Islet of Langerhans (tissue), 1 donor: ENCODE data around the gene SLC38A10.

ENCODE experiments used
- FAIRE-seq: peaks from one replicate; lab custom pipeline; 2011; peaks lifted over from hg19 to GRCh38; lab: Jason Lieb, UNC

The SLC38A10 gene

DNA sequence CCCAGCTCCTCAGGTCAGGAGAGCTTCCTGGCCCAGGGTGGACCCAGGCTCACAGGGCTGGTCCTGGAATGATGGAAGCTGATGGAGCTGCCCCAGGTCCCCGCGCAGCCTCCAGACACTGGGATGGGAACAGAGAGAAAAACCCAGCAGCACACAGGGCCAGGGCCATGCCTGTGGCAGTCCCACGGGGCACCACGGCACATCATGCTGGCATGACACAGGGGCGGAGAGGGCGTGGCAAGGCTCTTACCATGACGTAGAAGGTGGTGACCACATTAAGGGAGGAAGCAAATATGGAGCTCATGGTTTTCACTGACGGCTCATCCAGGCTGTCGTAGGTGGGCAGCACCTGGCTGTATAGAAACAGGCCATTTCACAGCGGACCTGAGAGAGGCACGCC, 18.3 kb downstream of the SLC38A10 start:
- FAIRE-seq, result no peak

DNA sequence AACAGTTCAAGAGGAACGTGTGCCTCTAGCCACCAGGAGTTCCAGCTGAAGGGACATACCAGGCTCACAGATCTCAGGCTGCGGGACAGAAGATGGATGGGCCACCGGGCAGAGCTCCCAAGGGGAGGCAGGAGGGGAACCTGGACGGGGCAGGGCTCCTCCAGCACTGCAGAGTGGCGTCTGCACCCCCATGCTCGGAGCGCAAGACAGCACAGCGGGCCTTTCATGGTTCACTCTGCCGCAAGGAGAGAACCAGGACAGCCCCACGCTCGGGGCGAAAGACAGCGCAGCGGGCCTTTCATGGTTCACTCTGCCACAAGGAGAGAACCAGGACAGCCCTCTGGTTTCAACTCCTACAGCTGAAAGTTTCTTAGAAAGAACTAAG, 20.6 kb downstream of the SLC38A10 start:
- FAIRE-seq, result no peak

DNA sequence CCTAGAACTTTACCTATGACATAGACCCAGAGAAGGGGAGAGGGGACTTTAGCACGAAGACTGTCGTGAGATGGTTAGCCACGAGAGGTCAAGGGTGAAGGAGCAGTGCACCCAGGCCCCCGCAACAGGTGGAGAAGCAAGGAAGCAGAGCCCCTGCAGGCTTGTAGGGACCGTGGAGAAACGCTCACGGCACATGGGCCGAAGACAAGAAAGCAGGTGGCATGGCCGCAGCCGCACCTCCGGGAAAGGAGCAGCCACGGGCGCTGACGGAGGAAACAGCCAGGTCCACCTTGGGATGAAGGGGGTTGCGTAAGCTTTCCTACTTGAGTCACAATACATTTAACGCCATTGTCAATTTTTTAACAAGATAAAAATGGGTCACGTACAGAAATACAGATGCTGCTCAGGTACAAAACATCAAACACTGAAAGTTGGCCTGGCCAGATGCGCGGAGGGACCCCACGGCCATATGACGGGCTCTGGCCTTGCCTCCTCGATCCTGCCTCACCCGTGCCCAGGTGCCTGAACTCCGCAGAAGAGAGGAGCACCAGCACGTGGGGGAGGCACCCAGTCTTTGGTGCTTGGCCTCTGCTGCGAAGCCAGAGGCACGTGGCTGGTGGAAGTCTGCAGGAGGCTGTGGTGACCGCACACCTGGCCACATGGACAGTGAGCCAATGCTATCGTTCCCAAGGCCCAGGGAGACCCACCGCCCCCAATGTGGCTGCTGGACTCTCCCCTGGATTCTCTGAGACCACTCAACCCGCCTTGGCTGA, 21.2 kb downstream of the SLC38A10 start:
- no peak for FAIRE-seq

DNA sequence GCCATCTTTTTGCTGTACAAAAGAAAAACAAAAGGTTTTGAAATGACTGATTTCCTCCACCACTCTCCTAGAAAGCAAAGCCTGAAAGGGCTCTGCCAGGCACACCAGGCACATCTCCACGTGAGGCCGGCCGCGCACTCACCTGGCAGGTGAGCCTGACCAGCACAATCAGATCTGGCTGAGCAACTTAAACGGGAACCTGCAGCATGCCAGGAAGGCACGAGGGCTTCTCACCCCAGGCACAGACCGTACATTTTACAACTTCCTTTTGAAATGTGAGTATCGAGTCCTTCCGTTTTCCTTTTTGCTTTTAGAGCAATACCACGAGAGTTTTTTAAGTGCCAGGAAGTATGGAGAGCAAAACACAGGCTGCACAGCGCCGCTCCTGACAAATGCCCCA, 22.5 kb downstream of the SLC38A10 start:
- no peak for FAIRE-seq

DNA sequence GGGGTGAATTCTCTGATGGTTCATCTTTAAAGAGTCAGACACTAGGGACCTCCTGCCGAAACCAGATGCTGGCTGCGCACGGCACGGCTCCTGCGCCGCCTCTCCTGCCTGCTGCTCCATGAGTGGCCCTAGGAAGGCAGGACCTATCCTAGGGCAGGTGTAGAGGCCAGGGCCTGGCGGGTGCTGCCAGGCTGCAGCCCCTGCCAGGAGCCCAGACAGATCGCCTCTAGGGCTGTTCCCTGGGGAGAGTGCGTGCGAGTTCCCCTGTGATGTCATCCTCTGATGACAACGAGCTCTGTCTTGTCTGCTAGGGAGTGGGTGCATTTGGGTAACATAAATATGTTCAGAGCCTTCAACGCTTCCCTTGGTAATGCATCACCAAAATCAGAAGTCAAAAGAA, 23.9 kb downstream of the SLC38A10 start:
- no peak for FAIRE-seq

DNA sequence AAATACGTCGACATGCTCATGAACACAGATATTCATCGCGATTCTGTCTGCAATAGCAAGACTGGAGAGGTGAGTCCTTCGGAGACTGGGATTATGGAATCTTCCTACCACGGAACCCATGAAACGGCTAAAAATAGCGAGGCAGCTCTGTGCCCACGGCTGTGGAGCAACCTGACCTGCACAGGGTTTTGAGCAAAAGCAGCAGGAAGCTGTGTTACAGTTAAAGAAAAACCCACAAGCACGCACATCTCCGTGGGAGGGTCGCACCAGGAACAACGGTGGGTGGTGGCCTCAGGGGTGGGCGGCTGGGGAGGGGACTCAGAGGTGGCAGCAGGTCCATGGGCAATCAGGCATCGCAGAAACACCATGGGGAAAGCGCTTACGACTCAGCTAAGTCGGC, 24.8 kb downstream of the SLC38A10 start:
- FAIRE-seq, result no peak

DNA sequence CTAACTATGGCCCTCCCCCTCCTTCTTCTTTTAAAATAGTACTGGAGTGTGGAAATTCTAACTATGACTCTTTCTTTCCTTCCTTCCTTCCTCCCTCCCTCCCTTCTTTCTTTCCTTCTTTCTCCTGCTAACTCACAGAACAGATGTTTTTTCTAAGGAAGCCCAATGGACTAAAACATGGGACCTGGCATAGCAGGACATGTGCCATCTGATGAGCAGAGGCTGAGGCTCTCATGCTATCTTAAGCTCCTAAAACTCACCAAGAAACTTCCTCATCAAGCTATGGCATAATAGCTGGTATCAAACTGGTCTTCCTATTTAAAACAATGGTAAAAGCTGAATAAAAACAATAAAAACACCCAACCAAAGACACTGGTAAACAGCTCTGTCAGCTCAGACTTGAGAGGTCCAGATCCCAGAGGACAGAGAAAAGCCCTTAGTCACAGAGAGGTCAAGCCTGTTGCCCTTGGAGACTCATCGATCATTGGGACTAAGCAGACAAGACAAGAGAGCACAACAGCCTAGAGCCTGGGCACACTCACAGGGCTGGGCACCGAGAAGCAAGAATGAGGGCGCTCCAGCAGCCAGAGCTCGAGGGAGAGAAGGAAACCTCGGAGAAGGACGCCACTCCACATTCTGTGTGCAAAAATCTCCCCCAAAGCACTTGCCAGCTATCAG, 27.6 kb downstream of the SLC38A10 start:
- FAIRE-seq, result no peak

DNA sequence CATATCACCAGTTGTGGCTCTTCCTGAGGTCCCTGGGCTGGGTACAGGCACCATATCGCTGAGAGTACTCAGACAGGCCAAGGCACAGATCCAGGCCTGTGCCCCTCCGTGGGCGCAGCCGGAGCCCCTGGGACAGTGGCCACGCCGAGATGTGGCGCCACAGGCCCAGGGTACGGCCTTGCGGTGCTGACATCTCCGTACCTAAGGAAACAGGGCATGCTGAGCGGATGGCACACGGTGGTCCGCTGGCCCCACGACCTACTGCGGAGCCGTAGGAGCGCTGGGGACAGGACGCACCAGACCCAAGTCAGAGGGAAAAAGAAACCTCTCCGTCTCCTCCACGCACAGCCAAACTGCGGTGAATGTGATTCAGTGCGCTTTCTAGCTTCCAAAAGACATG, 29.5 kb downstream of the SLC38A10 start:
- no peak for FAIRE-seq

DNA sequence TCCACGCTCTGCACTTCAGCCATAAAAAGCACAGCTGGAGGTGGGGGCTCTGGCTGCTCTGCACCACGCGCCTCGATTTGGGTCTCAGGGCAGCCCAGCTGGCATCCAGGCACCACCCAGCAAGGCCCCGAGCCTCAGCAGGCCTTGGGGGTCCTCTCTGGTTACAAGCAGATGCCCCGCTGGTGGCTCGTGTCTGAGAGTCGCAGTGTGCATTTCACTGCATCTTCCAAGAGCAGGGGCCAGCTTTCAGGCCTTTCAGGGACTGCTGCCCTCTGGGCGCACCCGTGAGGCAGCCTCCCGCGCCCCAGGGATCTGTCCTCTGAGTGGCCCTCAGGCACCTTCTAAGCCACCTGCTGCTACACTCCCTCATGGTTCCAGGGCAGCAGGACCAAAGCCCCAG, 30.5 kb downstream of the SLC38A10 start:
- FAIRE-seq, result no peak

DNA sequence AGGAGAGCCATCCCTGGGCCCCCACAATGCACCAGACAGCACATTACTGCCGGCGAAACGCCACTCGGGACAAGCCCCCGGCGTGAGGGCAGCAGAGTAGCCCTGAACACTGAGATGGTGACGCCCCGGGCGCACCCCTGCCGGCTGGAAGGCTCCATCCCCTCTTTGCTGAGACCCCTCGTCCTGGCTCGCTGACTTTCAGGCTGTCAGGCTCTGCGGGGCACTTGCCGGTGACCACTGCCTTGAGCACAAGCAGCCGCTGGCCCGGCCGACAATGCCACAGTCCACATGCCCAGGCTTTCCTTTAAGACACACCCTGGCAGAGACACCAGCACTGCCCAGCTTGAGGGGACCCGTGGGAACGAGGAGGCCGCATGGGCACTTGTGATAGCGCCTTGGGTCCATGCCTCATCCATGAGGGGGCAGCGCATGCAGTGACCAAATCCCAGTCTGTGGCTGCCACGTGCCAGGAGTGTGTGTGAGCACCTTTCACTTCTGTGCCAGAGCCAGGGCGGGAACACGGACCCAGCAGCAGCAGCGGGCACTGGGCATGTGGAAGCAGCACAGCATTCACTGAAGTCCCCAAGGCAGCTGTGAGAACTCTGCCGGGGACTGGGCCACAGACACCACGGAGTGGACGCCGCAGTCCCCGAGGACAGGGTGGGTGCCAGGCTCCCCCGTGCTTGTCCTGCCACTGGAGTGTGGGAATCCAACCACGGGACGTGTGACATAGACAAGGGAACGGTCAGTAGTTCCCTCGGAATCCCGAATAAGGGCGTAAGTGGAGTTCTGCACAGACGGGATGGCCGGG, 31.5 kb downstream of the SLC38A10 start:
- no peak for FAIRE-seq

DNA sequence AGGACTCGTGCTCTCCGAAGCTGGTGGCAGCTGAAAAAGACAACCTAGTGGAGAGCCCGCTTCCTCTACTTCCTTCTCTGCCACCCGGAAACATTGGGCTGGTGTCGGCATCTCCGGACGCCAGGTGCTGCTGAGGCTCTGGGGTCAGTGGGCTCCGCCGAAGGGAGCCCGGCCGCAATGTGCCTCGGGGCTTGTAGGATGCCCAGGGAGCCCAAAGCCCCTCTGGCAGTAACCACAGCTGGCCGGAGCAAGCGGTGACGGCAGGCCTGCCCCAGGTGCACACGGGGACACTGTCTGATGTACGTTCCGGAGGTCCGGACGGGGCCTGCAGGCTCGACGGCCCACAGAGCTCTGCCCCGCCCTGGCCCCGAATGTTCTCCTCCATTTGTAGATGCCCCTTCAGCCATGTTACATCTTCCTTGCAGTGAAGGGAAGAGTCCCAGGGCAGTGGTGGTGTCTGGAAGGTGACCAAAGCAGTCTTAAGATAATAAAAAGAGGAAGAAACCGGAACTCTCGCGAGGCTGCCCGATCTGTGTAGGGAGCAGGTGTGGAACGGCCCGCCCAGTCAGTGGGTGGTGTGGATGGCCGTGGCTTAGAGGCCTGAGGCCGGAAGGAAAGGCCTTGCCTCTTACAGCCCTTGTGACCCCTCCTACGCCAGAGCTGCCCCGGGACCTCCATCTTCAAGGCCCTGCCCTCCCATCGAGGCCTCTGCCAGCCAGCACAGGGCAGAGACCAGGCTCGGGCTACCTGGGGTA, 33.3 kb downstream of the SLC38A10 start:
- FAIRE-seq, result no peak

DNA sequence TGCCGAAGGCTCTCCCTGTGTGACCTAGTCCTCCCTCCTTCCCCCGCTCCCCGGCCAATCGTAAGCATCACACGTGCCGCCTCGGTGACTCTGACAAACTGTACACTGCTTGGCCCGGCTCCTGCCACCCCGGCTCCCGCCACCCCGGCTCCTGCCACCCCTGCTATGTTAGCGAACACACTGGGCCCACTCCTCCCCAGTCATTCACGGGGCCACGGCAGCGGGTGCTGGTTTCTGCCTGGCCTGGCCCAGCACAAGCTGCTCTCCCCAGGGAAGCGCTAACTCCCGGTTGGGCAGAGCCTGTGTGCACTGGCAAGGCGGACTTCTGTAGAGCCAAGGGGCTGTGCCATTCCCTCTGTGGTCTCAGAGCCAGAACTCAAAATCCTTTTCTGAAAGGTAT, 34.0 kb downstream of the SLC38A10 start:
- no peak for FAIRE-seq

DNA sequence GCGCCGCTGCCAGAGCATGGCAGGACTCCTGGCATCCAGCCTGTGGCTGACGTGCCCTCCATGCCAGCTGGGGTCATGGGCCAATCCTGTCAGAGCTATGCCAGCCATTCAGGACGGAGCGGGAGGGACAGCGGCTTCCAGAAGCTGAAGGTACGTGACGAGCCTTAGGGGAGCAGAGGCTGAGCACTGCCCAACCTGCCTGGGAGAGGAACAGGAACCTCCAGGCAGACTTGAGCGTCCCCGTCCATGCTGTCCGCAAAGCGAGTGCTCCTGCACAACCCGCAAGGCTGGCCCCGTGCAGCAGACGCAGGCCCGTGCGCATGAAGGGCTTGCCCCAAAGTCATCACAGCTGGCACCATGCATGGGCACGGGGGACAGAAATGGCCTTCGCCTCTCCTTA, 34.5 kb downstream of the SLC38A10 start:
- no peak for FAIRE-seq

DNA sequence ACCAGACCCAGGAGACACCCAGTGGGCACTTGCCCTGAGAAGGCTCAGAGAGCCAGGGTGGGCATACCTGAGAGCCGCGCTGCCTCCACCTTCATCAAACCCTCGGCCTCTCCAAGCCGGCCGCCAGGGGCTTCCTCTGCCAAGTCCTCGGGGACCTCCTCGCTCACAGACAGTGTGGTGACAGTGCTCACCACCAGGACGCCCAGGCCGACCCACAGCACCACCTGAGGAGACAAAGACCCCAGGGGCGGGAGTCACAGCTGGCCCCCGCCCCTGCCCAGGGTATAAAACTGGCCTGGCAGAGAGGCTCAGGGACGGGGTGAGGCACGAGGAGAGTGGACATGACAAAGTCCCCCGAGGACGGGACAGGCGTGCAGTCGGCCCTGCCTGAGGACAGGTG, 34.9 kb downstream of the SLC38A10 start:
- no peak for FAIRE-seq

DNA sequence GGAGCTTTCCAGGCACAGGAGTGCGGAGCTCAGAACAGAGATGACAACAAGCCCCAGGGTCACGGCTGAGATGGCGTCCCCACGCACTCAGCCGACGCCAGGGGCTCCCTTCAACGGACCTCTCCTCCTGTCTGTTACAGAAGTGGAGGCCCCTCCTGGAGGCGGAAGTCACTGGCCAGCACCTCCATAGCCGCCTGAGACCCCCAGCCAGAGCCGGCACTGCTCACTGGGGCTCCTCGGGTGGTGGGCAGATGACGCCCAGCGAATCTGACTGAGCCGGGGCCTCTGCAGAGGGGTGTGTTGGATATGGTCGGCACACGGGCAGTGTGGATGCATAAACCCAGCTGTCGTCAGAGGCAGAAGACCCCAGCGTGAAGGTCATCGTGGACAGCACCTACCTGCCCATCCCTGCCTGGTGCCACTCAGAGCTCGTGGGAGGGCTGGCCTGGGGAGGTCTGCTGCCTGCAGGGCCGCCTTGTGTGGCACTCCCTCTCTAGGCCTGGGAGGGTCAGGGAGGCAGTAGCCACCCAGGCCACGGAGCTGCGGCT, 36.0 kb downstream of the SLC38A10 start:
- no peak for FAIRE-seq

DNA sequence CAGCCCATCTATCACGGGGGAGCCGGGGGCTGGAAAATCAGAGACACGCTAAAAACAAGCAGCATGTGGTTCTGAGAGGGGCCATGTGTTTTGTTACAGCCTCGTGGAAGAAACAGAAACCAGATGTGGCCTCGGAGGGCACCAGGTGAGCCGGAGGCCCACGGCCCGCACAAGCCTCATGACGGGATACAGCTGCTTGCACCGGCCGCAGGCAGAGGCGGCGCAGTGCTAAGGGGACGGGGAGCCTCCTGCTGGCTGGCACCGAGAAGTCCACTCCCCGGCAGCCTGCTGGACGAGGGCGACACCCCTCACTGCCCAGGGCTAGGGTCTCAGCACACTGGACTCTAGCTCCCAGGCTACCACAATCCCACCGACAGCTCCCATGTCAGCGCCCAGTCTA, 36.8 kb downstream of the SLC38A10 start:
- FAIRE-seq, result no peak

DNA sequence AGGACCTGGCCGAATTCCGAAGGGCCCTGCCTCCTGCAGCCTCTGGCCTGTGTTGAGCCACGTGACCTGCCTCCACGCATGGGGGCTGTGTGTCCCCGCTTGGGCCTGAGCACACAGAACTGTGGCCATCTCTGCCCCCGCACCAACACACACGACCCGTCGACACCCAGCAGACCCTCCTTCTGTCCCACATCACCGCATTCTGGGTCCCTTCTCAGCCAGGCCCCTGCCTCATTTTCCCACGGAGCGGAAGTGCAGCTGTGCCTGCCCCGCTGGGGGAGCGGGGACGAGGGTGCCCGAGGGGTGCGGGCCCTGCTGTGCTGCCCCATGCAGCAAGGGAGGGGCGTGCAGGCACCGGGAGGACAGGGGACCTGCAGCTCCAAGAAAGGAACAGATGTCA, 37.6 kb downstream of the SLC38A10 start:
- no peak for FAIRE-seq

DNA sequence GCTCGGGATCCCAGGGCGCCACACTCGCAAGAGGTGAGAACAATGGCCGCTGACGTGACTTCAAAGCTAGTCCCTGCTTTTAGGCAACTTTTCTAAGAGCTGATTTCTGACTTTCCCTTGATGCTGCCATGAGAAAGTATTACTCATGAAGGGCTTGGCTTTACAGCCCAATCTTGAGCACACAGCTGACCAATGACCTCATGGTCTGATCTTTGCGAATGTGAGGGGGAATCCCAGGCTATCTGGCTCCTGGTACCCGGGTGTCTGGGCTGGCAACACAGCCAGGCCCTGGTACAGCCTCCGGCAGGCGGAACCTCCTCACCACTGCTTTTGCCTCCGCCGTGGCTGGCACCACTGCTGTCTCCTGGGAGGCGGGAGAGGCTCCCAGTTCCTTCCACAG, 38.5 kb downstream of the SLC38A10 start:
- no peak for FAIRE-seq

DNA sequence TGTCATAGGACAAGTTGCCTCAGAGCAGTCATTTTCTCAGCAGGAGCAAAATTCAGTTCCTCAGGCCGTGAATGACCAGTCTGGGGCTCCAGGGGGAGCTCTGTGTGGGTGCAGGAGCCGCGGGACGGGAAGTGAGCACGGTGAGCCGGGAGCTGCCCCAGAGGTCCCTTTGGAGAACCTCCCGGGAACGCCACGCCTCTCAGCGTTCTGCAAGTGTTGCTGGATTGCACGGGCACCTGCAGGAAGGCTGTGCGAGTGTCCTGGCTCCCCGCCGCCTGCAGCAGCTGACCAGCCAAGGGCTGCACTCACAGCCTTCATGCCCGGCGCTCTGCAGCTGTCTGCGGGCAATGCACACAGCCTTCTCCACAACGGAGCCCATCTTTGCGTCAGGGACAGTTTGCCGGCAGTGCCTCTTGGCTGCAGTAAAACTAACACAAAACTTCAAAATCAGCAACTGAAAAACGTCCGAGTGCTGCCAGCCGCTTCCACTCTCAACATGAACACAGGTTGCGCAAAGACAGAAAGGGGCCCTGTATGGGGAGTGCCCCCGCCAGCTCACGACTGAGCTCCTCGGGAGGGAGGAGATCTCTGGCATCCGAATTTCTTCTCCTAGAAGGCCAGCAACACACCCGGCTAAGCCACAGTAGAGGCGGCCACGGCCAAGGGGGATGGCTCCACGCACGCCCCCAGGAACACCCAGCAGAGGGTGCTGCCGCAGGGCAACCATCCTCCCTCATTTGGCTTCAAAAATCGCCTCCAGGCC, 40.0 kb downstream of the SLC38A10 start:
- FAIRE-seq, result no peak

DNA sequence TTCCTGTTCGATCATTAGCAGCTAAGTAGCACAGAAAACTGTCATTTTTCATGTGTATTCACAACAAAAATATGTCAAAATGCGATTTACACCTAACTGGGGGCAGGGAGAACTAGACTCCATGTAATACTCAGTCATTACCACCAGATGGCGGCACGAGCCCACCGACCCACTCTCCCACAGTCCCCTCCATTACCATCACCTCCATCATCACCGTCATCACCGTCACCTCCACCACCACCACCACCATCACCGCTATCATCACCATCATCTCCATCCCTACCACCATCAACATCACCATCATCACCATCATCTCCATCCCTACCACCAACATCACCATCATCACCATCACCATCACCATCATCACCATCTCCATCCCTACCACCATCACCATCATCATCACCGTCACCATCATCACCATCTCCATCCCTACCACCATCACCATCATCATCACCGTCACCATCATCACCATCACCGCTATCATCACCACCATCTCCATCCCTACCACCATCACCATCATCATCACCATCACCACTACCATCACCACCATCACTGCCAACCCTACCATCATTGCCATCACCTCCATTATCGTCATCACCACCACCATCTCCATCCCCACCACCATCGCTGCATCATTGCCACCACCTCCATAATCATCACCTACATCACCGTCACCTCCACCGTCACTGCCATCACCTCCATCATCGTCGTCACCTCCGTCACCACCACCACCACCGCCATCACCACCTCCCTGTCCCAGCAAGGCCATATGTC, 41.6 kb downstream of the SLC38A10 start:
- FAIRE-seq, result no peak

DNA sequence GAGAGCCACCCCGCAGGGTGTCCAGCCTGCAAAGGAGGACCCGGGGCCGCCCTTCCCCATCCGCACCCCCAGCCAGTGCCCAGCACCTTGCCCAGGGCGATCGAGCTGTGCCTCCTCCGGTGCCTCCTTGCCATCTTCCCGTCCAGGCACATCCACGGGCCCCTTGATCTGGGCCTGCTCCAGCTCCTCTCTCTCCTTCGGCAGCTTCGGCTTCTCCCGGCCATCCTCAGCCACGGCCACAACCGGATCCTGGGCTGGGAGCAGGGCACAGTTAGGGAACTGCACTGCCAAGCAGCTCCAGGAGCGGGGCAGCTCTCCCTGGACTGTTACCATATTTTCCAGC, 42.1 kb downstream of the SLC38A10 start:
- FAIRE-seq, result no peak
